ENCODE measurements around the gene DGKH. TPM values are rescaled to one million over a fixed set of nuclear protein-coding genes. Genes with fewer than 3 reads are reported as not detected.
A peak's percentile ranks its signal among the peaks of the same experiment; 100 is the strongest.
"Not testable (repeated sequence)": the region's sequence is repeated elsewhere in the genome, so short reads cannot be mapped to it uniquely, and the experiment has no call there.

DGKH gene
- total RNA-seq, 4 donors from 2014 or later = 18.6 to 32.5 (median 19.6) TPM

DNA sequence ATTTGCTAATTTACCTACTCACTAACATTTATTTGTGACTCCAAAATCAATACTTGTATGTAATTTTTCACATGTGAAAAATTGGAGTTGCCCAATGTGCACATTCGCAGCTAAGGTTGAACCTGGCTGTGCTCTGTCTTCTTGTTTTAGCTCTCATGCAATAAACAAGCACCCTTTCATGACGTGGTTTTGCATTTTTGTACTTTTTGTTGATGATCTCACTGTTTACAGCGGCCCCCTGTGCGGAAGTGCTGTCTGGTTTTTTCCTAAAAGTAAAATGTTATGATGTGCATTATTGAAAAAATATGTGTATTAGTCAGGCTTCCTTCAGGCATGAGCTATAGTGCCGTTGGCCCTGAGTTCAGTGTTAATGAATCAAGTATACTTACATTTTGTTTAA, 18.1 kb downstream of the DGKH start:
- Histone ChIP-seq H3K36me3 (peaks cover 0 to 11% of the 10 kb centered on the region in 2 donors), H3K9me3 (no peaks in the 10 kb centered on the region), H3K4me3 (no peak overlapping the region), H3K27ac (no peak overlapping the region), H3K4me1 (peaks cover 0 to 6% (median 0%) of the 10 kb centered on the region in 3 donors), H3K27me3 (no peaks in the 10 kb centered on the region)
- 67 to 77% methylated on average over 3 to 5 of the region's 5 CpGs for WGBS, 2 donors (ENCODE audit: low coverage in 1 of 2)
- ATAC-seq = no peak
- TF ChIP-seq EP300 (IDR thresholded peaks at IDR 0.05) (no peak), CTCF (IDR thresholded peaks at IDR 0.05) (no peak), POLR2A (IDR thresholded peaks at IDR 0.05) (no peak), POLR2AphosphoS5 (IDR thresholded peaks at IDR 0.05) (no peak)

DNA sequence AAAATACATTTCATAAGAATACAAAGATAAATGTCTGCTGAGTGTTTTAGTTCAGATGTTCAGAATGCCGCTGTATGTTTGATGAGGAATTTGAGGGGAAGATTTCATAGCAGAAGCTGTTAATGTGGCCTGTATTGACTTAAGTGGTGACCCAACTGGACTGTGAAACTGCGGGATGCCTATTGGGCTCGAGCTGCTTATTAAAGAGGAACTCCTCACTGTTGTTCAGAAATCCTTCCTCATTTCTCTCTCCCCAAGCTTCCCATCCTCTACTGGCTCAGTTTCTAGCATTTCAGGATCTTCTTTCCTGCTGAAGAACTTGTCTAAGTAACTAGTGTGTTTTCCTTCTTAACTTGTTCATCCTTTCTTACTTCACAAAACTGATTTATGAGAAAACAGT, 20.4 kb downstream of the DGKH start:
- Histone ChIP-seq H3K4me1 (peaks cover 0 to 6% (median 0%) of the 10 kb centered on the region in 3 donors), H3K36me3 (peaks cover 0 to 11% of the 10 kb centered on the region in 2 donors), H3K27me3 (no peaks in the 10 kb centered on the region), H3K27ac (no peak overlapping the region), H3K4me3 (no peak overlapping the region), H3K9me3 (no peaks in the 10 kb centered on the region)
- ATAC-seq = no peak
- 82 to 94% methylated on average over 3 of the region's 3 CpGs for WGBS, 2 donors (ENCODE audit: low coverage in 1 of 2)
- TF ChIP-seq CTCF (IDR thresholded peaks at IDR 0.05) = no peak
- no peak for TF ChIP-seq POLR2AphosphoS5 (IDR thresholded peaks at IDR 0.05)
- TF ChIP-seq EP300 (IDR thresholded peaks at IDR 0.05) = no peak
- no peak for TF ChIP-seq POLR2A (IDR thresholded peaks at IDR 0.05)

- TF ChIP-seq POLR2AphosphoS5 (IDR thresholded peaks at IDR 0.05) = peak; percentile 8
- peaks cover 0 to 11% of the 10 kb centered on the region in 2 donors for H3K36me3 ChIP-seq
- ATAC-seq, H3K4me1 ChIP-seq, H3K9me3 ChIP-seq, H3K27ac ChIP-seq, H3K4me3 ChIP-seq, H3K27me3 ChIP-seq: not testable (repeated sequence)
- 32 to 47% methylated on average over 2 of the region's 2 CpGs for WGBS, 2 donors (ENCODE audit: low coverage in 1 of 2)
Measured at GRCh38 chr13:42070599-42070998, 22.2 kb downstream of the DGKH start.

- H3K9me3 ChIP-seq, H3K27me3 ChIP-seq, H3K36me3 ChIP-seq, H3K4me3 ChIP-seq, ATAC-seq, H3K27ac ChIP-seq: not testable (repeated sequence)
- peaks cover 0 to 12% (median 0%) of the 10 kb centered on the region in 3 donors for H3K4me1 ChIP-seq
- 82 to 89% methylated on average over 3 to 4 of the region's 4 CpGs for WGBS, 2 donors (ENCODE audit: low coverage in 1 of 2)
Measured at GRCh38 chr13:42071179-42071578, 22.7 kb downstream of the DGKH start.

GRCh38 chr13:42071672-42072419, 23.4 kb downstream of the DGKH start:
- no peaks in the 10 kb centered on the region for H3K36me3 ChIP-seq
- H3K27me3 ChIP-seq = no peaks in the 10 kb centered on the region
- H3K4me1 ChIP-seq = peaks cover 0 to 17% (median 0%) of the 10 kb centered on the region in 3 donors
- WGBS, 2 donors (ENCODE audit: low coverage in 1 of 2) = 62 to 94% methylated on average over 4 of the region's 12 CpGs
- no peak overlapping the region for H3K27ac ChIP-seq
- TF ChIP-seq EP300 (IDR thresholded peaks at IDR 0.05) = no peak
- no peaks in the 10 kb centered on the region for H3K9me3 ChIP-seq
- H3K4me3 ChIP-seq = no peak overlapping the region
- no peak for ATAC-seq

DNA sequence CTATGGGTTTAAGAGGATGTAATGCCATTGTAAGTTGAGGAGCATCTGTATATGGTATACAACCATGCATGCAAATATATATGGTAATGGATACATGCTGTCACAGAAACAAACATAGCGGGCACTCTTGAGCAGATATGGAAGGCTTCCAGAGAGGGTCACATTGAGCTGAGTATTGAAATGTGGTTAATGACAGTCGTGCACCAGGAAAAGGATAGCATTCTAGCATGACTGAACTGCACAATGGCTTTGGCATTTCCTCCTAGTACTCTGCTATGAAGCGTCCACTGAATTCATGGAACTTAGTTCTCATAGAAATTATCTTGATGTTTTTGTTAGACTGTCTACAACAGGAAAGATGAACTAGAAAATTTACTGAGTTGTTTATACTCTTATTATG, 25.2 kb downstream of the DGKH start:
- no peaks in the 10 kb centered on the region for H3K9me3 ChIP-seq
- no peaks in the 10 kb centered on the region for H3K27me3 ChIP-seq
- 71 to 77% methylated on average over 3 of the region's 3 CpGs for WGBS, 2 donors (ENCODE audit: low coverage in 1 of 2)
- H3K4me3 ChIP-seq = no peak overlapping the region
- peaks cover 0 to 30% (median 0%) of the 10 kb centered on the region in 3 donors for H3K4me1 ChIP-seq
- no peak for ATAC-seq
- H3K36me3 ChIP-seq = no peaks in the 10 kb centered on the region
- H3K27ac ChIP-seq = no peak overlapping the region
- no peak for TF ChIP-seq CTCF (IDR thresholded peaks at IDR 0.05)
- no peak for TF ChIP-seq EP300 (IDR thresholded peaks at IDR 0.05)
- TF ChIP-seq POLR2A (IDR thresholded peaks at IDR 0.05) = no peak
- no peak for TF ChIP-seq POLR2AphosphoS5 (IDR thresholded peaks at IDR 0.05)

Data from gastroesophageal sphincter (tissue), 4 donors.